NOMO-1 treated with DMSO at 0.1 percent for 48 hours (cell line): ENCODE data around the gene PNPLA4.

ENCODE experiments used
- DNase-seq: peaks from one replicate; lab custom pipeline; 2025; ENCODE audit not compliant: unreplicated experiment; lab: John Stamatoyannopoulos, UW

Gene PNPLA4

GRCh38 chrX:7872042-7872441, 55.2 kb downstream of the PNPLA4 start:
- DNase-seq = no peak

- DNase-seq = no peak
Observed at GRCh38 chrX:7852166-7852565, 75.0 kb downstream of the PNPLA4 start.
